ENCODE measurements around the gene HPGDS.

DNA sequence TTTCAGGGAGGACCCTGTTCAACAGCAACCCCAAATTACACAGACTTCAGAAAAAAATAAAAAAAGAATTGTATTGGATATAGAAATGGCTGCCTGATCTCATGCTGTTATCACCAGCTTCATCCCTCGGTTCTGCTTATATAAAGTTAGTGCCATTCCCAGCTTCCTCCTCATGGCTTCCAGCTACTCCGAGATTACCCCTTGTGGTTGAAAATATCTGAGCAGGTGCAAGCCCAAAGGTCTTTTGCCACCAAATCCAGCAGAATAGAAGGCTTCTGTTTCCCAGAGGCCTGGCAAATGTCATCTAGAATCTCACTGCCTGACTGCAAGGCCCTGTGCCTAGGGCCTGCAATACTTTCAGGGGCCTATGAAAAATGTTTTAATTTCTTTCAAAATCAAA, 13.8 kb upstream of the HPGDS start:
- TF ChIP-seq CTCF (IDR thresholded peaks at IDR 0.05) (no peak), IRF2 (CRISPR knock-in tag; IDR thresholded peaks at IDR 0.05; ENCODE audit: borderline replicate concordance, low read depth) (no peak), ZNF512 (CRISPR knock-in tag; IDR thresholded peaks at IDR 0.05; ENCODE audit: borderline replicate concordance) (no peak), KAT7 (CRISPR knock-in tag; IDR thresholded peaks at IDR 0.05; ENCODE audit: borderline replicate concordance) (no peak)
- TF ChIP-seq, protein P1, sequence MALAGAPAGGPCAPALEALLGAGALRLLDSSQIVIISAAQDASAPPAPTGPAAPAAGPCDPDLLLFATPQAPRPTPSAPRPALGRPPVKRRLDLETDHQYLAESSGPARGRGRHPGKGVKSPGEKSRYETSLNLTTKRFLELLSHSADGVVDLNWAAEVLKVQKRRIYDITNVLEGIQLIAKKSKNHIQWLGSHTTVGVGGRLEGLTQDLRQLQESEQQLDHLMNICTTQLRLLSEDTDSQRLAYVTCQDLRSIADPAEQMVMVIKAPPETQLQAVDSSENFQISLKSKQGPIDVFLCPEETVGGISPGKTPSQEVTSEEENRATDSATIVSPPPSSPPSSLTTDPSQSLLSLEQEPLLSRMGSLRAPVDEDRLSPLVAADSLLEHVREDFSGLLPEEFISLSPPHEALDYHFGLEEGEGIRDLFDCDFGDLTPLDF (CRISPR knock-in tag; IDR thresholded peaks at IDR 0.05), result no peak
- TF ChIP-seq, protein P2, sequence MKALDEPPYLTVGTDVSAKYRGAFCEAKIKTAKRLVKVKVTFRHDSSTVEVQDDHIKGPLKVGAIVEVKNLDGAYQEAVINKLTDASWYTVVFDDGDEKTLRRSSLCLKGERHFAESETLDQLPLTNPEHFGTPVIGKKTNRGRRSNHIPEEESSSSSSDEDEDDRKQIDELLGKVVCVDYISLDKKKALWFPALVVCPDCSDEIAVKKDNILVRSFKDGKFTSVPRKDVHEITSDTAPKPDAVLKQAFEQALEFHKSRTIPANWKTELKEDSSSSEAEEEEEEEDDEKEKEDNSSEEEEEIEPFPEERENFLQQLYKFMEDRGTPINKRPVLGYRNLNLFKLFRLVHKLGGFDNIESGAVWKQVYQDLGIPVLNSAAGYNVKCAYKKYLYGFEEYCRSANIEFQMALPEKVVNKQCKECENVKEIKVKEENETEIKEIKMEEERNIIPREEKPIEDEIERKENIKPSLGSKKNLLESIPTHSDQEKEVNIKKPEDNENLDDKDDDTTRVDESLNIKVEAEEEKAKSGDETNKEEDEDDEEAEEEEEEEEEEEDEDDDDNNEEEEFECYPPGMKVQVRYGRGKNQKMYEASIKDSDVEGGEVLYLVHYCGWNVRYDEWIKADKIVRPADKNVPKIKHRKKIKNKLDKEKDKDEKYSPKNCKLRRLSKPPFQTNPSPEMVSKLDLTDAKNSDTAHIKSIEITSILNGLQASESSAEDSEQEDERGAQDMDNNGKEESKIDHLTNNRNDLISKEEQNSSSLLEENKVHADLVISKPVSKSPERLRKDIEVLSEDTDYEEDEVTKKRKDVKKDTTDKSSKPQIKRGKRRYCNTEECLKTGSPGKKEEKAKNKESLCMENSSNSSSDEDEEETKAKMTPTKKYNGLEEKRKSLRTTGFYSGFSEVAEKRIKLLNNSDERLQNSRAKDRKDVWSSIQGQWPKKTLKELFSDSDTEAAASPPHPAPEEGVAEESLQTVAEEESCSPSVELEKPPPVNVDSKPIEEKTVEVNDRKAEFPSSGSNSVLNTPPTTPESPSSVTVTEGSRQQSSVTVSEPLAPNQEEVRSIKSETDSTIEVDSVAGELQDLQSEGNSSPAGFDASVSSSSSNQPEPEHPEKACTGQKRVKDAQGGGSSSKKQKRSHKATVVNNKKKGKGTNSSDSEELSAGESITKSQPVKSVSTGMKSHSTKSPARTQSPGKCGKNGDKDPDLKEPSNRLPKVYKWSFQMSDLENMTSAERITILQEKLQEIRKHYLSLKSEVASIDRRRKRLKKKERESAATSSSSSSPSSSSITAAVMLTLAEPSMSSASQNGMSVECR (CRISPR knock-in tag; IDR thresholded peaks at IDR 0.05; ENCODE audit: borderline replicate concordance), result no peak
